GM21528 (cell line): ENCODE data around the gene KCTD3.

Source experiments
- ATAC-seq: cut with Tn5 transposase; IDR thresholded peaks from one replicate; pipeline ENCODE4 v1.9.1; 2021; ENCODE audit warnings: mild to moderate bottlenecking, moderate library complexity; ENCODE audit not compliant: unreplicated experiment, low FRiP score

The KCTD3 gene

DNA sequence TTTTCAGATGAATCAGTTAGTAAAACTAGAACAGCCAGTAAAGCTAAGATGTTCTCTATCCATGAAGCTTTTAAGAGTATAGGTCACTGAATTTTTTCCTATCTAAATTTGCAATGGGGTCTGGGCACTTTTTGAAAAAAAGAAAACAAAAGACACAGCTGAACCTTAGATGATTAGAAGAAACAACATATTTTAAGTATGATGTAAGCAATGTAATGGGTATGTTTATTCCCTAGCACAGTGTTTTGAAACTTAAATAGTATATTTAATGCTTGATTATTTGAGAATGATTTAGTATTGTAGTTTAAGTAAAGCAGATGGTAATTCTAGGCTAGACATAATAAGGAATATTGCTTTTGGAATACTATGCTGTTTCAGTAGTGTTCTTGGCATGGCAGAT is 36.2 kb downstream of the KCTD3 start:
- ATAC-seq, result no peak

DNA sequence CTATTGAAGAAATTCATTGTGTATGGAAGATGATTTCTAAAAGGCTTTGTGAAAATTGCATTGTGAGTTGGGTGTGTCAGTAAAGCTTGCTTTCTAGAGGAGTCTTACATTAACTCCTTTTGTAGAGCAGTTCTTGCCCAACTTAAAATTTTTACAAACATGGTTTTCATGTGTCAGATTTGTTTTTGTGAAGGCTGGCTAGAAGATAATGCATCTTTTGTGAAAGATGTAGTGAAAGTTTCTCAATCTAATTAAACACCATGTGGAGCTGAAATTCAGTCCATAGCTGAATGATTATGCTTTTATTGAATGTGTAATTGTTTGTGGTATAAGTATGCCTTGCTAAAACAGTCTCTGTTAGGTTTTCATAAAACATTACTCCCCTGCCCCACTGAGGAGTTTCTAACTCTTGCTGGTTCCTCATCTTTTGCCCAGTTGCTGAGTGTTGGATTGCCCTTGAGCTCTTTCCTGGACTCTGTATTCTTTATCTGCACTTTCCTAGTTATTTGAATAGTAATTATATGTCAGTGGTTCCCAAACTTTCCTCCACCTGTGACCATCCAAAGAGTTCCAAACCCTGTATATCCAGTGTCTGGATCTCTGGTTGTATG is 38.0 kb downstream of the KCTD3 start:
- no peak for ATAC-seq

DNA sequence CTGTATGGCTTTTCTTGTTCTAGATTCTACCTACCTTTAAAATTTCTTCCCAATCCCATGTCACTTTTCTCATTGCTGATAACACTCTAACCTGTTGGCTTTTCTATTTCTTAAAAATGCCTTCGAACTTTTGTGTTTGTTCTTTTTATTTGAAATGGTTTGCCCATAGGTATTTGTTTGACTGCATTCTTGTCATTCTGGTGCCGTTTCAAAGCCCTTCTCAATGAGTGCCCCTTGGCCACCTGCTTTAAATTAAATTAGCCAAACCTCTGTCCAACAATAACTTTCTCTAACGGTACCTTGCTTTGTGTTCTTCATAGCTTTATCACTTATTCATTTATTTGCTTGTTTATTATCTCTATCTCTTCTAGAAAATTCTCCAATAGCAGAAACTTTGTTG is 38.9 kb downstream of the KCTD3 start:
- no peak for ATAC-seq

DNA sequence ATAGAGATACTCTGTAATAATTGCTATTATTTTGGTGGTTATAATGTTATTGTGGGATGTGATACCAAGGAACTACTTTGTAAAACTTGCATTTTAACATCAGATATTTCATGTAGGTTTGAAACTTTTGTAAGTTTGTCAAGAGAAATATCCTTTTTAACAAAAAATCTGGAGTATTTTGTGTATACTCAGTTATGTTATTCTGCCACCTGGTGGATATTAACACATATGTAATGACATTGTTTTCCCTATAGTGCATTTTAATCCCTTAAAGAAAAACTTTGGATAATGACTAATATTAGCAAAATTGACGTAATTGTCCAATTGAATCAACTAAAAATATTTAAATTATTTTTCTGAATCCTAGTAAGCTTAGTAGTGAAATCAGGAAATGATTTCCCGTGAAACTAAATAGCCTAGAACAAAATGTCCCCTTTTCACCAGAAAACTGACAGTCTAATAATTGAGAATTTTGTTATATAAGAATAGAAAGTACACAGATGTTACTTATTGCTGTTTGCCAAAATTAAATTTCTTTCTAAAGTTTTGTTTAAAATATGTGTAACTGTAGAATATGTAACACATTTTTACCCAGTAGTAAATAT is 39.6 kb downstream of the KCTD3 start:
- peak; percentile 65 for ATAC-seq

DNA sequence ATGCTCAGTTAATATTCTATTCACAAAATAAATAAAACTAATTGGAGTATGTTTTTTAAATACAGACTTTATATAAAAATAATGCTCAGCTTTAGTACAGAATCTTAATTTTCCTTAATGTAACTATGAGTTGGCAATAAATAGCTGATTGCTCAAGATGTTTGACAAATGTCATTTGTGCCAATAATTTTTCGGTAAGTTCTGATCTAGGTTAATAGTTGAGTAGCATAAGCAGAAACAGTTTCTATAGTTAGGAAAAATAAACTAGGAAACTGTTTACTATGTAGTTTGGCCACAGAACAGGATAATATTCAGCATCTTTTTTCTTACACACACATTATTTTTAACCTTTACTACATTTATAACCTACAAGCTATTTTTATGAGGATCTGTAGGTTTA is 40.3 kb downstream of the KCTD3 start:
- no peak for ATAC-seq

DNA sequence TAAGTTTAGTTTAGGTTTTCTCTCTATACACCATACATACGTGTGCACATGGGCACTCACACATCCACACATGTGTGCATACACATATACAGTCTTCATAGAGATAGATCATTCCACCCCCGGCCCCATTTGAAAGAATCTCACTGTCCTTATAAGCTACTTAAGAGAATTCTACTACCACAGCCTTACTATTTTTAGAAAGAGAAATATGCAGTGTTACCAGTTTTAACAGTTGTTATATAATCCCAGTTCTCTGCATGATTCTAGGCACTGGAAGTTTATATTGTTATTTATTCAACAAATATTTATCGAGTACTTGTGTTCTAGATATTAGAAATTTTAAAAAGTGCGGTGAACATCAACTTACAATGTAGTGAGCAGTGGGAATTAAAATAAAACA is 41.5 kb downstream of the KCTD3 start:
- no peak for ATAC-seq

DNA sequence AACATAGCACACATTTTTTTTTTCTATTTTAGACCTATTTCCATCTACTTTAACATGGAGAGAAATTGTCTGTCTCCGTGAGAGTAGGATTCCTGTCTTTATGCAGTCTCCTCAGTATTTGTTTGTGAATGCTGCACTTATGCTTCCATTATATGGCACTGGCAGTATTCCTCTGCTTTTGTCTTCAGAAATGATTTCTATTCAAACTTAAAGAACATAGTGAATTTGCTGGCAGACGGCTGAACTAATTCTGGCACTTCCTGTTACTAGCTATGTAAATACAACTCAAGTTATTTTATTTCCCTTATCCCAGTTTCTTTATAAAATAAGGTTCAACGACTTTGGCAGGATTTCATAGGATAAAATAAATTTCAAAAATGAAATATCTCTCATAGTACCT is 45.3 kb downstream of the KCTD3 start:
- no peak for ATAC-seq

DNA sequence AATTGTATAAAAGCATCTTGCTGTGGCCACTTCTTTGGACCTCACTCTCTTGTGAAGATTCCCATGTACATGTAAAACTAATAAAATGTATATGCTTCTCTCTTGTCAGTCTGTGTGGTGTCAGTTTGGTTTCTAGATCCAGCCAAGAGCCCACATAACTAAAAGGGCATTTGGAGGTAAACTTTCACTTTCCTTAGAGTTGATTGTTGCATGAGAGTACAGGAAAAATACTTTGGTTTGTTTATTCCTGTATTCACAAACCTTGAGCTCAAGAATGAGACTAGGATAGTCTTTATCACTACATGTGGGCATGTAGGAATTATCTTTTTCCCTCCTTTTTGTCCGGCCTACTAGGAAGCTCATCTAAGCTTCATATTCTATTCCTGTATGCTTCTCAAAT is 50.9 kb downstream of the KCTD3 start:
- ATAC-seq, result no peak

DNA sequence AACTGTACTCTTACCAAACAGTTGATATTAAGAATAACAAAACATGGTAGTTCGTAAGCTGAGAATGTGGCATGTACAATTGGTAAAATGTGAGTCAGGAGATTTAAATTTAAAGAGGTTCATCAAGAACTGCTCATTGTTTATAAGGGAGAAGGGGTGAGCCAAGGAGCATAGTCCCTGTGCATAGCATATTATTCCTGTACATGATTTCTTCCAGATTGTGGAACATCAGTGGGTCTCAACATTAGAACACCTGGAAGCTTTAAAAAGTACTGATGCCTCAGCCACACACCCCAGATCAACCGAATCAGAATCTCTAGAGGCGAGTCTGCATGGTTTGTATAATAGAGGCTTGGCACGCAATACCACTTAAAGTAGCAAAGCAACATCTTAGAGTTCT is 56.1 kb downstream of the KCTD3 start:
- no peak for ATAC-seq

DNA sequence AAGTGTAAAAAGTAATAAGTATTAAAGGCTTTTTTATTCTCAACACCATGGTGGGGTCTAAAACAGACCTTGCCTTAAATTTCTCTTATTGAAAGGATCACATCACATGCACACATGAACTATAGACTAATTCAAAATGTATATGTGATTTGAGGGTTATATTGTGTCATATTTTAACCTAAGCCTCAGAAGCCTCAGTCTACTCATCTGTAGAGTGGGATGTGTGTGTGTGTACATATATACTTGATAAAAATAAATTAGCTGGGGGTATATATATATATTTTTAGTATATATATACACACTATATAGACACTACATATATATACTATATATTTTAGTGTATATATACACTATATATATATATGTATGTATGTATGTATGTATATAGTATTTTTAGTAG is 58.8 kb downstream of the KCTD3 start:
- ATAC-seq, result no peak

DNA sequence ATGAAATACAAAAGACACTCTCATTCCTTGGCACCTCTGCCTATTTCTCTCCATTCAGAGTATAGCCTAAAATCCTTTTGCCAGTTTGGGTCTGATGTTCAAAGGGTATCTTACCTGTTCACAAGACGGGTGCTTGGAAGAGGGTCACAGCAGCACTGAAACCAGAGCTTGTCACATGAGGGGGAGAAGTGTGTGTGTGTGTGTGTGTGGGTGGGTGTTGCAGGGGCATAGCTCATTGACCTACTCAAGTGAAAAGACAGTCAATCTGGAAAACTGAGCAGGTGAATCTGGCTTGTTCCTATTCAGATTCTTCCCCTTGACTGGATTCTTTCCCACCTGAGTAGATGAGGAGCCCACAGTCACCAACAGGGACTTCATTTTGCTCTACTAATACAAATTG is 63.9 kb downstream of the KCTD3 start:
- no peak for ATAC-seq

DNA sequence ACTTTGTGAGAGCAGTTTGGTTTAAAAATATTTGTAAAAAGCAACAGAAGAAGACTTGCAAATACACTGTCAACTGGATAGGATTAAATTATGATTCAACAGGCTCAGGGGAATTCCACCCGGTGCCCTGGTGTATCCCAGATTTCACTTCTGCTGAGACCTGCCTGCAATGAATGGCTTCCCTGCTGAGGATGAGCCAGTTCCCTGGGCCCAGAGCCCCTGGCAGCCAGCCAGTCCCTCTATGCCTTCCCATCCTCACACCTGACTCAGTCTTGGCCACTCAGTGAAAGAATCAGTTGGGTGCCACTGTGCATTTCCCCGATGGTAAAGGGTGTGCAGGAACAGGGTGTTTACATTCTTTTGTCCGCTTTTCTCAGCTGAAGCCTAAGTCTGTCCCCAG is 64.4 kb downstream of the KCTD3 start:
- ATAC-seq, result no peak

DNA sequence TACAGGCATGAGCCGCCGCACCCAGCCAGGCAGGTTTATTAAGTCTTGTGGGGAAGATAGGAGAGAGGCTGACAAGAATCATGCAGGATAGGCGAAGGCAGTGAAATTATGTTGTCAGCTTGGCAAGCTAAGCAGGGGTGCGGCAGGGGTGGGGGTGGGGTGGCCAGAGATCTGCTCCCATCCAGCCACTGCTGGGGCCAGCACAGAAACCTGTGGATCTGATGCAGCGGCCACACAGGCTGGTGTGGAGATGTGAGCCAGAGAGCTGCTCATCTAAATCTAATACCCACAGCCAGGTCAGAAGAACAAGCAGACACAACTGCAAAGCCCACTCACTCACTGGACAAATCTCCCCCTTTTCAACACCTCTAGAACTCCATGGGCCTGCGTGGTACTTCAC is 68.7 kb downstream of the KCTD3 start:
- no peak for ATAC-seq

DNA sequence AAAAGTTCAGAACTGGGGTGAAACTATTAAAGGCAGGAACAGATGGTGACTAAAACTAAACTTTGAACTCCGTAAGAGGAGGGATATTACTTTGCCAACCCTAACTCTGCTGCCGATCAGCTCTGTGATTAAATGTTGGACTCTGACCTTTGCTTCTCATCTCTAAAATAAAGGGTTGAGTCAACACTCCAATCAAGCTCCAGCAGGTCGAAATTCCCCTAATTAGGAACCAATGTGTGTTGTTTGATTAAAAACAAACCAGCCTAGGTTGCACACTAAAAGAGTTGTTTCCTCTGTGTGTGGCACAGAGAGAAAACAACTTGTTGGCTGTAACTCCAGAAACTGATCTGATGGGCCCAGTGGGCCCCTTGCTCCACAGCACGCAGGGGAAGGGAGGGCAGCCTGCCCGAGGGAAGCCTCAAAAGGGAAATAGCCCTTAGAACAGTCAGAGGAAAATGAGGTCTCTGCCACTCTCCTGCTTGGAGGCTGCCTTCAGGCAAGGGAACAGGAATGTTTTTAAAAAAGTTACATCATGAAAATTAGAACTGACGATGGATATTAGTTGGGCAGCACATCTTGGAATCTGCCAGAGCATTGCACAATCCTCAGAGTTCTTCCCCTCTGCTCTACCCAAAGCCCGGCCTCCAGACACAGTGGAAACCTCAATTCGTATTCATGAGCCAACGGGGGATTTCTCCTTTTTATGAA is 69.3 kb downstream of the KCTD3 start:
- ATAC-seq, result no peak

DNA sequence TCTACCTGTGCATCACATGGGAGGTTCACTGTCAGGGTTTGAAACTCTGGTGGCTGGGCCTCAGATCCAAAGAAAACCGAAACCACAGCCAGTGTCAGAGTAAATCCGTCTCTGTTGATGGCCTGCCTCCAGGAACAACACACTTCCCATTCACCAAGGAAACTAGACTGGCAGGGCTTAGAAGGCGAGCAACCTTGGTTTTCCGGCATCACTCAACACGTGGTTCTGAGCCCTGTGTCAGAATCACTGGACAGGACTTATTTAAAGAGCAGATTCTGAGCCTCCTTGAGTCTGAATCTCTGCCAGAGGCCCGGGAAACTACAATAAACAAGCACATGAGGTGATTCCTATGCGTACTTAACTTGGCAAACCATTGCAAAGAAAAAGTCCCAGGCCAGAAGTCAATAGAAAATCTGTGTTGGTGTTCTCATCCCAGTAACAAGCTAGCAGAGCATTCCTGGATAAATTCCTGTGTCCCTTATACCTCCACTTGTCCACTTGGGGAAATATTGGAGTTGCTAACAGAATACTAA is 70.0 kb downstream of the KCTD3 start:
- no peak for ATAC-seq

DNA sequence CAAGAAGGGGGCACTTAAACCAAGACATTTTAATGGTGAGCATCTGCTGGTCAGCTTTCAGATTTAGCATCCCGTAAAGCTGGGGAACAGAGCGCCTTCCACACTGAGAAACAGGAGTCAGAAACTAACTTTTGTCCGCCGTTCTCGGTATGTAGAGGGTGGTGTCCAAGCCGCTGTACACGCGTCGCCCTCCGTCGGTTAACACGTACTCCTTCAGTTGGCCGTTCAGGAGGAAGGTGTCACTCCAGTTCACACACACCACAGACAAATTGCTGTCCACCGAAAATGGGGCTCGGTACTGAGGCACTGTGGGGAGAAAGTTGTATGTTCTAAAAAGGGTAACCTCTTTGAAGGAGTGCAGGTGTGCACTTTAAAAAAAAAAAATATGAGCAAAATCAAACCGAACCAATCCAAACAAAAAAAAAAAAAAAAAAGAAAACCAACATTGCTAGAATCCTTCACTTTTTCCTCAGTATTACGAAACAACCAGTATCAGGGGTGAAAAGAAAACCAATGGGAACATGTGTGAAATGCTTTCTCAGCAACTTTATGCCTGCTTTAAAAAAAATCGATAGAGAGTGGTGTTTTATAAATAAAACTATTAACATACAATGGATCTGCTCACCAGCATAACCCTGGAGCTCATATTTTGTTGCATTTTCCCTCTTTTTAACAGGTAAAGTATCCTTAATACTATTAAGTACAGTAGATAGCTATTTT is 73.5 kb downstream of the KCTD3 start:
- no peak for ATAC-seq

DNA sequence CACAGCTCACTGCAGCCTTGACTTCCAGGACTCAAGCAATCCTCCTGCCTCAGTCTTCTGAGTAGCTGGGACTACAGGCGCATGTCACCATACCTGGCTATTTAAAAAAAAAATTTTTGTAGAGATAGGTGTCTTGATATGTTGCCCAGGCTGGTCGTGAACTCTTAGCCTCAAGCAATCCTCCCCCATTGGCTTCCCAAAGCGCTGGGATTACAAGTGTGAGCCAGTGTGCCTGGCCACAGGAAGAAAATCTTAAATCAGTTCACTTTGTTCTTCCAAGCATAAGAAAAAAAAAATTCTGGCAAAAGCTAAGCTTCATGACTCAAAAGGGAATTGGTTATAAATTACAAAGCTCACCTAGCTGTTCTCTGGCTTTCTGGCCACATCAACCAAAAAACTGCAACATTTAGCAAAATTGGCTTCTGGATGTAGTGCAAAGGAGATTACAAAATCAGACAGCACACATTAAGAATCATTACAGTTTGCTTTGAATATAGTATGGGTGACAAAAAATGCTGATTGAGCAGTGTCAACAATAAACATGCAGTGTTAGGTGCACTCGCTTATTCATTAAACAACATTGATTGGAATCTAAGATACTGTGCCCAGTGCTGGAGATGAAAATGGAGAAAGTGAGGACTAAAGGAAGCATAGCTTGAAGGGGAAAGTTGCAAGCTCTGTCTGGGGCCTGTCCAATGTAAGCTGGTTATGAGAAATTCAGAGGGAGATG is 76.7 kb downstream of the KCTD3 start:
- ATAC-seq, result no peak

DNA sequence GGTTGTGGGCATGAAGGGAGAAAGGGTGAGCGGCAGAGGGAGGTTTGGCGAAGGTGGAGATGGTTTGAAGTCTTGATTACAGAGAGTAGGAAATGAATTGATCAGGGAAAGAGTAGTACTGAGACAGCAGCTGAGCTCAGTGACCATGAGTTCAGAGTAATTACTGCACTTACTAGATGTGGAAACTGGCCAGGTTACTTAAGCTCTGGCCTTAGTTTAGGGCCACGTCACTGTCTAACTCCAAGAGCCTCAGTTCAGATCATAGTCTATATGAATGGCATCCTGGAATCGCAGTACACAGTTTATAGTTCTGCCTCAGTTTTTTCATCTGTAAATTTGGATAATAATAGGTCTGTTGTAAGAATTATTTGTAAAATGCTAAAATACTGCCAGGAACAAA is 78.1 kb downstream of the KCTD3 start:
- no peak for ATAC-seq

DNA sequence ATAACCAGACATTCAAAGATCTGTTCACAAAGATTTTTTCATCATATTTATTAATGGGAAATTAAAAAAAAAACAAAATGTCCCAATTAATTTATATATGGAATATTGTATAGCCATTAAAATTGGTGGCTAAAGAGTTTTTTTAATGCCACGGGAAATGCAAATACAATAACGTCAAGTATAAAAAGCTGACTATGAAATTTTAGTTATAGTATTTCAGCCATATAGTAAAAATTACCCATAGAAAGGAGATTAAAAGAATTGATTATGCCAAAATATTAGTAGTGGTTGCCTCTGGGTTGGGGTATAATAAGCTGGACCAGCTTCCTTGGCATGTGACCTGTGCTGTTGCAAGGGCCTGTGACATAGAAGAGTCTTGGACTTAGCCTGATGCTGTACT is 78.8 kb downstream of the KCTD3 start:
- ATAC-seq, result no peak

DNA sequence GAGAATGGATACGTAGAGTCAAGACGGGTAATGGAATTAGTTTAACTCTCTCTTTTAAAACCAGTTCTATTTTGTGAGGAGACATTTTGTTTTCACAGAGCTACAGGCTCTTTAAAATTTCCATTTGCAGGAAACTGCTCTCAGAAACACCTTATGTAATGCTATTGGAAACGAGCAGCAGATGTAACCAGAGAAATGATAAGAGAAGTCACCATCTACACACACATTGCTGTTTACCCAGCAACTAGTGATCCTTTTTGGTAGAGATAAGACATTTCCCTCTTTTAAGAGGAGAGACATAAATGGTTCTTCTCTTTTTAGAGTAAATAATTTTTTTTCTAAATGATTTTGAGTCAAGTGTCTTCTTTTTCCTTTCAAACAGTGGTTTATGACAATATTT is 80.6 kb downstream of the KCTD3 start:
- no peak for ATAC-seq

DNA sequence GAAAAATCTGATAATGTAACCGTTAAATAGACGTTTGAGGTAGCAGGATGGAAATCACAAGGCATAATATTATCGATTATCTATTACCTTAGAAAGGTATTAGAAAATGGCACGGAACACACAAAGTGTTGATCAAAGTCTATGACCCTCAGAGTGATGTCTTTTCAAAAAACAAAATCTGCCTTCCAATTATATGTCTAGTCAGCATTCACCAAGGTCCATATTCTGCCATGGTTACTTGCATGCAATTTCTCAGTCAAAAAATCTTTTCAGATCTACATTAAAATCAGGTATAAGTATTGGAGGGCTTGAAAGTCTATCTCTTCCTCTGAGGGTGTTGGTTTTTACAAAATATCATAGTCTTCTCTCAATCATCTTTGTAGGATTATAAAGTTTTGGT is 81.9 kb downstream of the KCTD3 start:
- ATAC-seq, result no peak
